Ascending aorta (tissue), 2 donors: ENCODE measurements around the gene SSR1. TPM values are rescaled to one million over a fixed set of nuclear protein-coding genes. Genes with fewer than 3 reads are reported as not detected.

ENCODE experiments used
- DNase-seq, 2 donors: peaks; one replicate each; pipeline ENCODE4 v3.0.0-alpha.2; 2019; ENCODE audit warnings: low spot score in 2 of 2
- H3K27ac ChIP-seq, 2 donors: fragments of 200-600 bp; sonication (generic); one replicate each; pipeline ENCODE4 v1.5.1; 2016 to 2017; ENCODE audit warnings: mild to moderate bottlenecking in 1 of 2
- H3K27me3 ChIP-seq: fragments of 200-600 bp; sonication (generic); one replicate; pipeline ENCODE4 v1.5.1; 2017
- H3K36me3 ChIP-seq, 2 donors: fragments of 200-600 bp; sonication (generic); one replicate each; pipeline ENCODE4 v1.5.1; 2016
- H3K4me1 ChIP-seq, 2 donors: fragments of 200-600 bp; sonication (generic); one replicate each; pipeline ENCODE4 v1.5.1; 2016 to 2017; ENCODE audit warnings: mild to moderate bottlenecking in 1 of 2
- H3K4me3 ChIP-seq, 2 donors: fragments of 200-600 bp; sonication (generic); one replicate each; pipeline ENCODE4 v1.5.1; 2016 to 2017; ENCODE audit warnings: mild to moderate bottlenecking in 1 of 2
- H3K9me3 ChIP-seq, 2 donors: fragments of 200-600 bp; sonication (generic); one replicate each; pipeline ENCODE4 v1.5.1; 2016
- intact Hi-C: fragments of 100-400 bp; cut with DNase I; formaldehyde crosslinking; loops from one replicate; pipeline ENCODE4 v1.15.1; 2023
- total RNA-seq: library from RNA; depleted of rRNA; stranded (reverse); fragments of >200 nt; gene quantifications from one replicate; pipeline ENCODE4 v1.1.0, GENCODE V29; 2016
- TF ChIP-seq, protein P1 (sequence below), 3 experiments: fragments of 200-600 bp in 2 of 3; fragments of 450-650 bp in 1 of 3; sonication (generic) in 2 of 3; IDR thresholded peaks; one replicate each; pipeline ENCODE4 v1.5.1; 2016 to 2019; ENCODE audit warnings: antibody characterized with exemption in 3 of 3, mild to moderate bottlenecking in 1 of 3, moderate library complexity in 1 of 3

SSR1 gene
- total RNA-seq, 1 donor from 2014 or later = 46.4 TPM

DNA sequence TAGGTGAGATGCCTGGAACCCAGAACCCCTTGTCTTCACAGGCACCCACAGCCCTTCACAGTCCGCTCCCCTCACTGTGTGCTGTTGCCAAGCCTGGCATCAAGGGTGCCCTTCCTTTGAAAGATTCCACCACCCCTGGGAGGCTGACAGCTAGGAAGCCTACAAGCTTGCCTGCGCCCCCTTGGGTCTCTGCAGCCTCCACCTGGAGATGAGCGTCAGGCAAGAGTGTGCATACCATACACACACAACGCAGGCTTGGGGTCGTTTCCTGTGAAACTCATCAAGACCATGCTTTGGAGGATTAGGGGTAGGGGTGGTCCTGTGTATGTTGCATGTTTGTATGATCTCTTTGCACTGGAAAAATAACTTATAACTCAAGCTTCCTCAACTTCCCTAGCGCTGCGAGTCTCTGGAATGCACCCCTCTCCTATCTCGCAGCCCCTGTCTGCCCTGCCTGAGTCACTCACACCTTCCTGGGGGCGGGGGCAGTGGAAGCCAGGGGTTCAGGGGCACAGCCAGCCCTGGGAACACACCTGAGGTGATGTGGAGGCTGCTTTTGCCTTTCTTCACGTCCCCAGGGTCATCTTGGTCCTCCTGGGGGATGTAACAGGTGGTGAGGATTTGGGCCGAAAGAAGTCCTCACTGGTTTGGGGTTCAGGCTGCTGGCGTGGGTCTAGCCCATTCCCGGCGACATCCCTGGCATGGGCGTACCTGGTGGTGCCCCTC, 67.2 kb downstream of the SSR1 start:
- DNase-seq = no peak
- Histone ChIP-seq H3K9me3 (no peaks in the 10 kb centered on the region), H3K36me3 (peaks cover 44 to 64% of the 10 kb centered on the region in 2 donors), H3K4me3 (no peak overlapping the region), H3K4me1 (no peaks in the 10 kb centered on the region), H3K27me3 (no peaks in the 10 kb centered on the region), H3K27ac (no peak overlapping the region)
- TF ChIP-seq, protein P1, sequence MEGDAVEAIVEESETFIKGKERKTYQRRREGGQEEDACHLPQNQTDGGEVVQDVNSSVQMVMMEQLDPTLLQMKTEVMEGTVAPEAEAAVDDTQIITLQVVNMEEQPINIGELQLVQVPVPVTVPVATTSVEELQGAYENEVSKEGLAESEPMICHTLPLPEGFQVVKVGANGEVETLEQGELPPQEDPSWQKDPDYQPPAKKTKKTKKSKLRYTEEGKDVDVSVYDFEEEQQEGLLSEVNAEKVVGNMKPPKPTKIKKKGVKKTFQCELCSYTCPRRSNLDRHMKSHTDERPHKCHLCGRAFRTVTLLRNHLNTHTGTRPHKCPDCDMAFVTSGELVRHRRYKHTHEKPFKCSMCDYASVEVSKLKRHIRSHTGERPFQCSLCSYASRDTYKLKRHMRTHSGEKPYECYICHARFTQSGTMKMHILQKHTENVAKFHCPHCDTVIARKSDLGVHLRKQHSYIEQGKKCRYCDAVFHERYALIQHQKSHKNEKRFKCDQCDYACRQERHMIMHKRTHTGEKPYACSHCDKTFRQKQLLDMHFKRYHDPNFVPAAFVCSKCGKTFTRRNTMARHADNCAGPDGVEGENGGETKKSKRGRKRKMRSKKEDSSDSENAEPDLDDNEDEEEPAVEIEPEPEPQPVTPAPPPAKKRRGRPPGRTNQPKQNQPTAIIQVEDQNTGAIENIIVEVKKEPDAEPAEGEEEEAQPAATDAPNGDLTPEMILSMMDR (IDR thresholded peaks at IDR 0.05) = no peak
- intact Hi-C loops = no loop called here

DNA sequence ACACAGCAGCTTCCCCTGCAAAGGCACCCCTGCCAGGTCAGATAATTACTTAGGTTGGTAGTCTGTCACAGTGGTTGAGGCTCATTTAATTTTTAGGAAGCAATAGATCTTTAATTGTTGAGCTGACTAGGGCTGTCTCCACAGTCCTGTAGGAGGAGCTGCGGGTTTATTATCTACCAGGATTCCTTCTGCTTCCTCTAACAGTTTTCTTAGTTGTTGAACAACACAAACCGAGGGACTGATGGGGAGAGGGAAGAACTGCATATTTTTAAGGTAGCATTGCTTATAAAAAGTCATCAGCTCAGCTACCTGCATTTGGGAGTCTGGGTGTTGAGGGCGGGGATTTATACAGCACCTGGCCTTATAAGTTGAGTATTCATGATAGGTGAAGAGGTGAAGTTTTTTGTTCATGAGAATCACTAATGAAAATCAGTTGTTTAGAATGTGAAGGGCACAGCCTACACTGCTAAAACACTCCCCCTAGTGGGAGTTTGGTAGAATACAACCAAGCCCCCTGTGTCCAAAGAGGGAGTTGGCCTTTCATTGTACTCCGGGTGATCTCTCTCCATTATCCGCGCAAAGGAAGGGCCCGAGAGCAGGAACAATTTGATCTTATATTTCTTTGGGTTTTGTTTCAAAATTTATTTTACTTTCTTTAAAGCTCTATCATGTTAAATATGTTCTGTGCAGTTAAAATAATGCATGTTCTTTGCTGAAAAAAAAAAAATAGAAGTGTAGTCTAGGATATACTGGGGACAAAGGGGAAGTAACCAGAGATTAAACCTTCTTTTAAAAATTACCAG, 69.6 kb downstream of the SSR1 start:
- DNase-seq = no peak
- TF ChIP-seq, protein P1 (IDR thresholded peaks at IDR 0.05) = peak; percentile 57 to 87 (median 81)
- H3K9me3 ChIP-seq = no peaks in the 10 kb centered on the region
- intact Hi-C loops = loop anchor here (2.0 to 5.0 kb wide), 4 partner anchors 136 to 567 kb away; partner anchors contain the start of gene RREB1
- H3K4me3 ChIP-seq = no peak overlapping the region
- H3K27ac ChIP-seq = peak overlapping the region in 1 of 2 donors; percentile 23
- H3K36me3 ChIP-seq = peaks cover 31 to 49% of the 10 kb centered on the region in 2 donors
- no peaks in the 10 kb centered on the region for H3K4me1 ChIP-seq
- H3K27me3 ChIP-seq = no peaks in the 10 kb centered on the region

DNA sequence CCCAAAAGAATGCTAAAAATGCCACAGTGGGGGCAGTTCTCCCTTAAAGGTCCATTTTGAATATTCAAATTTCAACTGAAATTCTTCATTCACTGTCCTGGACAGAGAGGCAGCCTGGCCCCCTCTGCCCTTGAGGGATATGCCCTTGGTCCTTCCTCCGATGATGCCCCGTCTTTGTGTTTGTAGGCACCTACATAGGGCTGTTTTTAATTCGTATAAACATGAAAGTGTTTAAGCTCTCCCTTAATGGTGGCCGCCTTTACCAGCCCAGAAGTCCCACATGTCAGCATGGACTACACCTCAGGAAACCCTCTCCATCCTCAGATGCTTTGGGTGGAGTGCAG, 70.2 kb downstream of the SSR1 start:
- intact Hi-C loops = loop anchor here (2.0 to 5.0 kb wide), 4 partner anchors 136 to 566 kb away; partner anchors contain the start of gene RREB1
- no peaks in the 10 kb centered on the region for H3K9me3 ChIP-seq
- H3K36me3 ChIP-seq = peaks cover 25 to 43% of the 10 kb centered on the region in 2 donors
- TF ChIP-seq, protein P1 (IDR thresholded peaks at IDR 0.05) = no peak
- no peak overlapping the region for H3K4me3 ChIP-seq
- peak overlapping the region in 1 of 2 donors; percentile 23 for H3K27ac ChIP-seq
- no peak for DNase-seq
- no peaks in the 10 kb centered on the region for H3K4me1 ChIP-seq
- no peaks in the 10 kb centered on the region for H3K27me3 ChIP-seq

DNA sequence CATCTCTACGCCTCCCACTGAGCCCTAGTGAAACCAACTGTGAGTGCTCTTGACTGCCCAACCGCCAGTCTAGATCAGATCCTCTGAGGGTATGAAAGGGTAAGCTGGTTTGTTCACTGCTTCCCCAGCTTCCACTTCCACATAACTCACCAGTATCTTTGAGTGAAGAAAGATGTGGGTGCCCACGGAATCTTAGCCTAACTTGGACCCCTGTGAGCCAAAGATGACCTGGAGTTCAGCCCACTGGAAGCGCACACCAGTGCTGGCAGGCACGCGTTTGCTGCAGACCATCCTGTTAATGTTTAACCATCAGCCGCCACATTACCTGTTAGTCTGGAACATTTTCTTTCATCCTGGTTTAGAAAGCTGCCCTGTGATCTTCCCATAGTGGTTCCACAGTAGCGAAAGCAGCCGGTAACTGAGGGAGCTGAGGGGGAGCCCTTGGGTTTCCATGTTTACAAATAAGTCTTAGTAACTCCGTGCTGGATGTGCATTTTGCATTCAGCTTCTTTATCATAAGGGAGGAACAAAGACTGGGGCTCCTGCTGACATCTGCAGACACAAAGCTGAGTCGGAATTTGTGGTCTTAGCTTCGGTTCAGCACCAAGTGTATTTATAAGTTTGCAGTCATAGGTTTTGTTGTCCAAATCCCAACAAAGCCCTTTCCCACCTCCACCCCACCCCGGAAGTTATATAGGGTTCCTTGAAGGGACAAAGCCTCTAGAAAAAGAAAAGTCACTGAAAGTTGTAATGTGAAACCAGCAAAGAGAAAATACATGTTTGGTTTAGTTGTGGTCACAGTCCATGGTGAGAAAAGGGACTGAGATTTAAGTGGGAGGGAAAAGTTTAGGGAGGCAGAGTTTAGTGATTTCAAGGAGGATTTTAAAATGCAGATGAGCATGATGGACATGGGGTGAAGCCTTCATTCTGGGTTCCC, 71.0 kb downstream of the SSR1 start:
- Histone ChIP-seq H3K36me3 (peaks cover 17 to 35% of the 10 kb centered on the region in 2 donors), H3K27me3 (no peaks in the 10 kb centered on the region), H3K4me1 (no peaks in the 10 kb centered on the region), H3K27ac (no peak overlapping the region), H3K4me3 (no peak overlapping the region), H3K9me3 (no peaks in the 10 kb centered on the region)
- TF ChIP-seq, protein P1 (IDR thresholded peaks at IDR 0.05) = no peak
- intact Hi-C loops = loop anchor here (2.0 to 5.0 kb wide), 4 partner anchors 135 to 565 kb away; partner anchors contain the start of gene RREB1
- no peak for DNase-seq

DNA sequence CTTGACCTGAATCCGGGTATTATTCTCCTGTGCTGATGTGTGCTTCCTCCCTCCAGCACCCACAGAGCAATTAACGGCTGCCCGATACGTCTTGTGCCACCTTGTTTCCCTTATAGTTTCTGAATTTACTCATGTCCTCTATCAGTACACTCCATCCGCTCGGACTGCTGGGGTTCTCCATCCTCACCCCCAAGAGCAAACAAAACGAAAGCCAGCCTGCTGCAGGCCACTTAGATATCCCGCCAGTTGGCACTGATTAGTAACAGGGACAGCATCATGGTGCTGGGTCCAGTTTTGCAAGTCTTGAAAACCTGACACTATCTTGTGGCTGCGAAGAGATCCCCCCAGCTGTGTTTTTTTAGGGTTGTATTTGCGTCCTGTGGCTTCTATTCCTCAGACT, 71.8 kb downstream of the SSR1 start:
- H3K36me3 ChIP-seq = peaks cover 9 to 27% of the 10 kb centered on the region in 2 donors
- H3K4me3 ChIP-seq = no peak overlapping the region
- no peaks in the 10 kb centered on the region for H3K9me3 ChIP-seq
- no peaks in the 10 kb centered on the region for H3K4me1 ChIP-seq
- TF ChIP-seq, protein P1 (IDR thresholded peaks at IDR 0.05) = no peak
- no peak for DNase-seq
- intact Hi-C loops = loop anchor here (5.0 kb wide), 2 partner anchors 134 to 154 kb away; partner anchors contain the start of gene RREB1
- H3K27ac ChIP-seq = no peak overlapping the region
- no peaks in the 10 kb centered on the region for H3K27me3 ChIP-seq
